DOHH2 (cell line): ENCODE measurements around the gene MYADML2.

Experiments used
- H3F3A ChIP-seq: fragments of 200-600 bp; sonication (generic), shearing (Covaris generic); 2 replicates; pipeline ENCODE4 v1.6.0; 2016; ENCODE audit warnings: antibody characterized with exemption, mild to moderate bottlenecking; ENCODE audit not compliant: control insufficient read depth, insufficient read depth
- H3K27ac ChIP-seq: fragments of 200-600 bp; sonication (generic); 2 replicates; pipeline ENCODE4 v1.5.1; 2014; ENCODE audit warnings: low read depth, mild to moderate bottlenecking, low read length, moderate library complexity
- H3K27me3 ChIP-seq: fragments of 200-600 bp; sonication (generic); 2 replicates; pipeline ENCODE4 v1.6.1; 2014; ENCODE audit warnings: mild to moderate bottlenecking, low read length, mixed read lengths; ENCODE audit not compliant: control insufficient read depth
- H3K36me3 ChIP-seq: fragments of 200-600 bp; sonication (generic); 2 replicates; pipeline ENCODE4 v1.6.1; 2014; ENCODE audit warnings: mild to moderate bottlenecking, low read length, moderate library complexity, mixed read lengths; ENCODE audit not compliant: control insufficient read depth
- H3K4me1 ChIP-seq: fragments of 200-600 bp; sonication (generic); 2 replicates; pipeline ENCODE4 v1.6.1; 2014; ENCODE audit warnings: mild to moderate bottlenecking, low read length, mixed read lengths; ENCODE audit not compliant: control insufficient read depth
- H3K4me2 ChIP-seq: fragments of 200-600 bp; sonication (generic); 2 replicates; pipeline ENCODE4 v1.6.0; 2014; ENCODE audit warnings: mild to moderate bottlenecking, low read length, moderate library complexity
- H3K4me3 ChIP-seq: fragments of 200-600 bp; sonication (generic); 2 replicates; pipeline ENCODE4 v1.5.1; 2014; ENCODE audit warnings: mild to moderate bottlenecking, low read length, mixed read lengths
- H3K79me2 ChIP-seq: fragments of 200-600 bp; sonication (generic); 2 replicates; pipeline ENCODE4 v1.6.1; 2014; ENCODE audit warnings: mild to moderate bottlenecking, low read length, mixed read lengths; ENCODE audit not compliant: control insufficient read depth
- H3K9me2 ChIP-seq: fragments of 200-600 bp; sonication (generic); replicated peaks from 2 replicates; pipeline ENCODE4 v1.6.1; 2014; ENCODE audit warnings: mild to moderate bottlenecking, low read length, mixed read lengths; ENCODE audit not compliant: control insufficient read depth
- H3K9me3 ChIP-seq: fragments of 200-600 bp; sonication (generic); 2 replicates; pipeline ENCODE4 v1.6.1; 2014; ENCODE audit warnings: antibody characterized with exemption, low read length, mixed read lengths; ENCODE audit not compliant: control insufficient read depth, insufficient read depth
- H4K20me1 ChIP-seq: fragments of 200-600 bp; sonication (generic); 2 replicates; pipeline ENCODE4 v1.6.0; 2014; ENCODE audit warnings: low read depth, mild to moderate bottlenecking, antibody characterized with exemption, low read length, moderate library complexity; ENCODE audit not compliant: control insufficient read depth, insufficient read depth
- CTCF ChIP-seq: fragments of 200-600 bp; sonication (generic); IDR thresholded peaks from one replicate; pipeline ENCODE4 v1.5.1; 2014; ENCODE audit warnings: antibody characterized with exemption, mild to moderate bottlenecking, low read depth, low read length; ENCODE audit not compliant: poor library complexity, severe bottlenecking
- EZH2phosphoT487 ChIP-seq: fragments of 200-600 bp; sonication (generic); IDR thresholded peaks from 2 replicates; pipeline ENCODE4 v1.6.1; 2017; ENCODE audit warnings: borderline replicate concordance, mild to moderate bottlenecking, antibody characterized with exemption, low read length, moderate library complexity, mixed read lengths

Gene MYADML2

GRCh38 chr17:81991684-81992305 lies 44.8 kb upstream of the MYADML2 start:
- Histone ChIP-seq H3K9me2 (no peaks in the 10 kb centered on the region), H3K4me2 (no peak overlapping the region), H3K9me3 (no peaks in the 10 kb centered on the region), H3K27ac (no peak overlapping the region), H3K27me3 (no peaks in the 10 kb centered on the region), H3F3A (no peaks in the 10 kb centered on the region), H3K4me1 (no peaks in the 10 kb centered on the region), H3K79me2 (no peaks in the 10 kb centered on the region), H3K4me3 (no peak overlapping the region), H4K20me1 (no peaks in the 10 kb centered on the region), H3K36me3 (no peaks in the 10 kb centered on the region)
- TF ChIP-seq CTCF (no peak), EZH2phosphoT487 (no peak)

DNA sequence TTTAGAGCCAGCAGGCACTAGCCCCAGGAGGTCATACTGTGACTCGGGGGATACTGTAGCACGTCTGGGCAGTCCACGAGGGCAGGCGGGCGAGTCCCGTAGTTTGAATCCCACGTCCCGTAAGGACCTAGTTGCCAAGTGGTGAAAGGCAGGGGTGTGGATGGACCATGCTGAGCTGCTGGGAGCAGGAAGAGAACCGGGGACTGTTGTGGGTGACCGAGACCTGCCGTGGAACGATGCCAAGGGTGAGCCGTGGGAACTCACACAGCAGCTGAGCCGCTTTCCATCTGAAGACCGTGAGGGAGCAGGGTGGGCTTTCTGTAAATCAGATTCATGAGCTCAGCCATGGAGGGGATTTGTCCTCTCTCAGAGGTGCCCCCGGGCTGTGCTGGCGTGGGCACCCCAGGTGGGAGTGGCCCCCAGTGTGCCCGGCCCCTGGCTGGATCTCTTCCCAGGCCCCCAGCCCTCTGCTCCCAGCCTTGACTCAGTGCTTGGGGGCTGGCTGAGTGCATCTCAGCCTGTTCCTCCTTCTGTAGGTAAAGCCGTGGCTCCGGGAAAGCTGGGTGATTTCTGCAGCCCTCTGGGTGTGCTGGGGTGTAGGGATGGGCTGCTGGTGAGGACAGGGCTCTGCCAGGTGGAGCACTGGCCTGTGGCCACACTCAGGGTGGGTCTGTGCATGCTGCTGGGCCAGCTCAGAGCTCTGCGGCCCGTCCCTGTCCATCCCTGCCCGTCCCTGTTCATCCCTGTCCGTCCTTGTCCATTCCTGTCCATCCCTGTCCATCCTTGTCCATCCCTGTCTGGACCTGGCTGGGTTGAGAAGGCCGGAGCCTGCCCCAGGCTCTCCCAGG lies 44.0 kb upstream of the MYADML2 start:
- no peak overlapping the region for H3K4me2 ChIP-seq
- no peaks in the 10 kb centered on the region for H3K36me3 ChIP-seq
- no peaks in the 10 kb centered on the region for H3K9me2 ChIP-seq
- no peak for TF ChIP-seq CTCF
- TF ChIP-seq EZH2phosphoT487, result no peak
- no peak overlapping the region for H3K4me3 ChIP-seq
- no peaks in the 10 kb centered on the region for H3F3A ChIP-seq
- no peaks in the 10 kb centered on the region for H3K4me1 ChIP-seq
- H3K27me3 ChIP-seq, result no peaks in the 10 kb centered on the region
- H3K79me2 ChIP-seq, result no peaks in the 10 kb centered on the region
- no peak overlapping the region for H3K27ac ChIP-seq
- H4K20me1 ChIP-seq, result no peaks in the 10 kb centered on the region
- no peaks in the 10 kb centered on the region for H3K9me3 ChIP-seq

GRCh38 chr17:81987161-81987770 lies 40.2 kb upstream of the MYADML2 start:
- H3K36me3 ChIP-seq, result peaks cover 11% of the 10 kb centered on the region; the same call in 1 of the 2 replicates
- no peak overlapping the region for H3K4me3 ChIP-seq
- no peaks in the 10 kb centered on the region for H4K20me1 ChIP-seq
- no peaks in the 10 kb centered on the region for H3K27me3 ChIP-seq
- H3K4me1 ChIP-seq, result no peaks in the 10 kb centered on the region
- H3K9me2 ChIP-seq, result no peaks in the 10 kb centered on the region
- H3K9me3 ChIP-seq, result no peaks in the 10 kb centered on the region
- no peaks in the 10 kb centered on the region for H3F3A ChIP-seq
- H3K79me2 ChIP-seq, result no peaks in the 10 kb centered on the region
- no peak overlapping the region for H3K27ac ChIP-seq
- no peak overlapping the region for H3K4me2 ChIP-seq
- TF ChIP-seq CTCF (no peak), EZH2phosphoT487 (no peak)
